Peyer's patch (tissue), 4 donors: ENCODE measurements around the gene SYTL1. TPM values are rescaled to one million over a fixed set of nuclear protein-coding genes. Genes with fewer than 3 reads are reported as not detected.

Experiments
- DNase-seq, 3 donors: peaks; one replicate each; pipeline ENCODE4 v3.0.0-alpha.2; 2017 to 2019
- H3K27ac ChIP-seq, 4 donors: fragments of 200-600 bp; sonication (generic); one replicate each; pipeline ENCODE4 v1.5.1; 2016 to 2019
- H3K27me3 ChIP-seq, 2 donors: fragments of 200-600 bp; sonication (generic); one replicate each; pipeline ENCODE4 v1.5.1; 2019
- H3K36me3 ChIP-seq, 3 donors: fragments of 200-600 bp; sonication (generic); one replicate each; pipeline ENCODE4 v1.5.1; 2016 to 2019
- H3K4me1 ChIP-seq, 4 donors: fragments of 200-600 bp; sonication (generic); one replicate each; pipeline ENCODE4 v1.5.1; 2016 to 2019
- H3K4me3 ChIP-seq, 4 donors: fragments of 200-600 bp; sonication (generic); 1 replicate in 3 of 4; 2 replicates in 1 of 4; pipeline ENCODE4 v1.5.1; 2016 to 2019; ENCODE audit warnings: mild to moderate bottlenecking in 1 of 4
- H3K9me3 ChIP-seq, 4 donors: fragments of 200-600 bp; sonication (generic); one replicate each; pipeline ENCODE4 v1.5.1; 2016 to 2019; ENCODE audit warnings: mild to moderate bottlenecking in 1 of 4
- CTCF ChIP-seq, 6 experiments: fragments of 450-650 bp in 4 of 6; fragments of 200-600 bp in 2 of 6; sonication (generic) in 1 of 6; IDR thresholded peaks; one replicate each; pipeline ENCODE4 v1.5.1; 2017 to 2019; ENCODE audit warnings: antibody characterized with exemption in 6 of 6, mild to moderate bottlenecking in 3 of 6, moderate library complexity in 1 of 6
- POLR2A ChIP-seq, 2 donors: fragments of 450-650 bp; IDR thresholded peaks; one replicate each; pipeline ENCODE4 v1.5.1; 2017; ENCODE audit warnings: antibody characterized with exemption in 2 of 2, mild to moderate bottlenecking in 2 of 2, moderate library complexity in 2 of 2
- total RNA-seq, 4 donors: library from RNA; depleted of rRNA; stranded (reverse); fragments of >200 nt; gene quantifications; one replicate each; pipeline ENCODE4 v1.1.0, GENCODE V29; 2016

SYTL1 gene
- total RNA-seq, 4 donors from 2014 or later: 9.0 to 37.1 (median 9.5) TPM

GRCh38 chr1:27321813-27322568 lies 19.8 kb upstream of the SYTL1 start, which contains the start of gene TMEM222:
TMEM222 (plus strand) TSS chr1:27322163; CDS start chr1:27322198, 35 bp downstream.
- no peaks in the 10 kb centered on the region for H3K27me3 ChIP-seq
- DNase-seq: peak; percentile 95 to 98 (median 98)
- H3K27ac ChIP-seq: peak within 1 kb of the TSS; percentile 85 to 92 (median 90)
- H3K36me3 ChIP-seq: peaks cover 0 to 16% (median 0%) of the 10 kb centered on the region in 3 donors
- H3K9me3 ChIP-seq: no peaks in the 10 kb centered on the region
- peak within 1 kb of the TSS; percentile 74 to 98 (median 95) for H3K4me3 ChIP-seq
- TF ChIP-seq CTCF (IDR thresholded peaks at IDR 0.05) (peak; percentile 13 to 48 (median 34)), POLR2A (IDR thresholded peaks at IDR 0.05) (peak; percentile 40 to 63)
- peaks cover 0 to 19% (median 5%) of the 10 kb centered on the region in 4 donors for H3K4me1 ChIP-seq

- Histone ChIP-seq H3K4me1 (peaks cover 0 to 19% (median 5%) of the 10 kb centered on the region in 4 donors), H3K9me3 (no peaks in the 10 kb centered on the region), H3K27me3 (no peaks in the 10 kb centered on the region), H3K36me3 (peaks cover 0 to 20% (median 0%) of the 10 kb centered on the region in 3 donors), H3K4me3 (peak overlapping the region; percentile 74 to 98 (median 95)), H3K27ac (peak overlapping the region; percentile 85 to 92 (median 90))
- TF ChIP-seq POLR2A (IDR thresholded peaks at IDR 0.05): no peak
- no peak for TF ChIP-seq CTCF (IDR thresholded peaks at IDR 0.05)
- no peak for DNase-seq
These were observed 19.1 kb upstream of the SYTL1 start for GRCh38 chr1:27322569-27323240.

- no peak overlapping the region for H3K4me3 ChIP-seq
- H3K9me3 ChIP-seq: no peaks in the 10 kb centered on the region
- no peak for TF ChIP-seq CTCF (IDR thresholded peaks at IDR 0.05)
- no peak for TF ChIP-seq POLR2A (IDR thresholded peaks at IDR 0.05)
- peaks cover 0 to 29% (median 0%) of the 10 kb centered on the region in 3 donors for H3K36me3 ChIP-seq
- H3K27ac ChIP-seq: no peak overlapping the region
- DNase-seq: no peak
- no peaks in the 10 kb centered on the region for H3K27me3 ChIP-seq
- peaks cover 0 to 19% (median 5%) of the 10 kb centered on the region in 4 donors for H3K4me1 ChIP-seq
These were observed 16.5 kb upstream of the SYTL1 start for GRCh38 chr1:27325286-27325685.

- no peak overlapping the region for H3K4me3 ChIP-seq
- H3K9me3 ChIP-seq: no peaks in the 10 kb centered on the region
- no peak for TF ChIP-seq CTCF (IDR thresholded peaks at IDR 0.05)
- TF ChIP-seq POLR2A (IDR thresholded peaks at IDR 0.05): no peak
- H3K36me3 ChIP-seq: peaks cover 0 to 47% (median 0%) of the 10 kb centered on the region in 3 donors
- DNase-seq: no peak
- H3K27me3 ChIP-seq: no peaks in the 10 kb centered on the region
- H3K4me1 ChIP-seq: peaks cover 0 to 17% (median 5%) of the 10 kb centered on the region in 4 donors
- no peak overlapping the region for H3K27ac ChIP-seq
These were observed 13.9 kb upstream of the SYTL1 start for GRCh38 chr1:27327964-27328363.

GRCh38 chr1:27330786-27331185 lies 11.0 kb upstream of the SYTL1 start:
- Histone ChIP-seq H3K27ac (no peak overlapping the region), H3K4me1 (peaks cover 0 to 6% (median 0%) of the 10 kb centered on the region in 4 donors), H3K36me3 (peaks cover 0 to 65% (median 0%) of the 10 kb centered on the region in 3 donors), H3K27me3 (no peaks in the 10 kb centered on the region), H3K9me3 (no peaks in the 10 kb centered on the region), H3K4me3 (no peak overlapping the region)
- TF ChIP-seq POLR2A (IDR thresholded peaks at IDR 0.05) (no peak), CTCF (IDR thresholded peaks at IDR 0.05) (no peak)
- DNase-seq: no peak
